ENCODE data around the gene SLC24A3. TPM values are rescaled to one million over a fixed set of nuclear protein-coding genes. Genes with fewer than 3 reads are reported as not detected.

SLC24A3 gene
- total RNA-seq, 1 donor from 2014 or later = 14.0 TPM

DNA sequence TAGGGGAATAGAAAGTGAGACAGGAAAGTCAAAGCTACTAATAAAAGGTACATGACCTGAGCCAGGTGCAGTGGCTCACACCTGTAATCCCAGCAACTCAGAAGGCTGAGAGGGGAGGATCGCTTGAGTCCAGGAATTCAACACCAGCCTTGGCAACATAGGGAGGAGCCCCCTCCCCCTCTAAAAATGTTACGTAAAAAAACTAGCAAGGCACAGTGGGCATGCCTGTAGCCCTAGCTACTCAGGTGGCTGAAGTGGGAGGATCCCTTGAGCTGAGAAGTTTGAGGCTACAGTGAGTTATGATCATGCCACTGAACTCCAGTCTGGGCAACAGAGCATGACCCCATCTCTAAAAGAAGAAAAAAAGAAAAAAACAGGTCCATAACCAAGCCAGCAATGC is 359.6 kb downstream of the SLC24A3 start:
- TF ChIP-seq, protein P1, sequence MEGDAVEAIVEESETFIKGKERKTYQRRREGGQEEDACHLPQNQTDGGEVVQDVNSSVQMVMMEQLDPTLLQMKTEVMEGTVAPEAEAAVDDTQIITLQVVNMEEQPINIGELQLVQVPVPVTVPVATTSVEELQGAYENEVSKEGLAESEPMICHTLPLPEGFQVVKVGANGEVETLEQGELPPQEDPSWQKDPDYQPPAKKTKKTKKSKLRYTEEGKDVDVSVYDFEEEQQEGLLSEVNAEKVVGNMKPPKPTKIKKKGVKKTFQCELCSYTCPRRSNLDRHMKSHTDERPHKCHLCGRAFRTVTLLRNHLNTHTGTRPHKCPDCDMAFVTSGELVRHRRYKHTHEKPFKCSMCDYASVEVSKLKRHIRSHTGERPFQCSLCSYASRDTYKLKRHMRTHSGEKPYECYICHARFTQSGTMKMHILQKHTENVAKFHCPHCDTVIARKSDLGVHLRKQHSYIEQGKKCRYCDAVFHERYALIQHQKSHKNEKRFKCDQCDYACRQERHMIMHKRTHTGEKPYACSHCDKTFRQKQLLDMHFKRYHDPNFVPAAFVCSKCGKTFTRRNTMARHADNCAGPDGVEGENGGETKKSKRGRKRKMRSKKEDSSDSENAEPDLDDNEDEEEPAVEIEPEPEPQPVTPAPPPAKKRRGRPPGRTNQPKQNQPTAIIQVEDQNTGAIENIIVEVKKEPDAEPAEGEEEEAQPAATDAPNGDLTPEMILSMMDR (conservative IDR thresholded peaks at IDR 0.05) = no peak
- no peak for DNase-seq (ENCODE audit: extremely low spot score, unreplicated experiment)
- Mint-ChIP-seq H3K36me3 (no peaks in the 10 kb centered on the region), H3K9me3 (no peaks in the 10 kb centered on the region), H3K27ac (no peak overlapping the region), H3K27me3 (no peaks in the 10 kb centered on the region), H3K4me3 (no peak overlapping the region), H3K4me1 (ENCODE audit: unreplicated experiment) (no peaks in the 10 kb centered on the region)

DNA sequence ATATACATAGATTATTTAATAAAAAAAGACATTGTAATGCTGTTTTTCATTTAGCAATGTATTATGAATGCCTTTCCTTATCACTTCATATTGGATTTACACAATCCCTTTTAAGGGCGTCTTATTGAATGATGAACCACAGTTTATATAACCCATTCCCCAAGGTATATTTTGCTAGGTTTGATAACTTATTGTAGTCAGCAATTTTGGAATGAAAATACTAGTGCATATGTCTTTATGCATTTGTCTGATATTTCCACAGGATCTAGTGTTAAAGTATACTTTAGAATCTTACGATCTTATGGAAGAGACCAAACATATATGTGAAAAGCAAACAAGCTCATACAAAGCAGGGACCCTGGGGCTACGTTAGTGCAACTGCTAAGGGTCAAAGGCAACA is 365.2 kb downstream of the SLC24A3 start:
- TF ChIP-seq, protein P1 (conservative IDR thresholded peaks at IDR 0.05) = no peak
- Mint-ChIP-seq H3K9me3 (no peaks in the 10 kb centered on the region), H3K27ac (no peak overlapping the region), H3K4me1 (ENCODE audit: unreplicated experiment) (peaks cover 8% of the 10 kb centered on the region), H3K36me3 (peaks cover 9% of the 10 kb centered on the region), H3K4me3 (no peak overlapping the region), H3K27me3 (peaks cover 3% of the 10 kb centered on the region)
- DNase-seq (ENCODE audit: extremely low spot score, unreplicated experiment) = no peak

DNA sequence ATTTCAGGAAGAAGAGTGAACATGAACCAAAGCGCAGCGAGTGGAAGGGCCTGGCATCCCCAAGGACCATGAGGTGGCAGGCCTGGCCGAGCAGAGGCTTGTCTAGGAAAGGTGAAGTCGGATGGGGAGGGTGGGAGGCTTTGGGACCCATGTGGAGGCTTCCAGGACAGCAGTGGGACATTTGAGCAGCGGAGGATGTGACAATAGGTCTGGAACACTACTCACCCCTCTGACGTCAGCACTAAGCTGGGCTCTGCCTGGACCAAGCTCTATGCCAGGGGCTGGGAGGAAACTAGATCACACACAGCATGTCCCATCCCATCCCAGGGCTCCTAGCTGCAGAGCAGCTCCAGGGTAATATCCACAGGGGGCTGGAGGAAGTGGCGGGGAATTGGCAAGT is 370.3 kb downstream of the SLC24A3 start:
- Mint-ChIP-seq H3K27ac (peak overlapping the region; percentile 66), H3K27me3 (peaks cover 7% of the 10 kb centered on the region)

DNA sequence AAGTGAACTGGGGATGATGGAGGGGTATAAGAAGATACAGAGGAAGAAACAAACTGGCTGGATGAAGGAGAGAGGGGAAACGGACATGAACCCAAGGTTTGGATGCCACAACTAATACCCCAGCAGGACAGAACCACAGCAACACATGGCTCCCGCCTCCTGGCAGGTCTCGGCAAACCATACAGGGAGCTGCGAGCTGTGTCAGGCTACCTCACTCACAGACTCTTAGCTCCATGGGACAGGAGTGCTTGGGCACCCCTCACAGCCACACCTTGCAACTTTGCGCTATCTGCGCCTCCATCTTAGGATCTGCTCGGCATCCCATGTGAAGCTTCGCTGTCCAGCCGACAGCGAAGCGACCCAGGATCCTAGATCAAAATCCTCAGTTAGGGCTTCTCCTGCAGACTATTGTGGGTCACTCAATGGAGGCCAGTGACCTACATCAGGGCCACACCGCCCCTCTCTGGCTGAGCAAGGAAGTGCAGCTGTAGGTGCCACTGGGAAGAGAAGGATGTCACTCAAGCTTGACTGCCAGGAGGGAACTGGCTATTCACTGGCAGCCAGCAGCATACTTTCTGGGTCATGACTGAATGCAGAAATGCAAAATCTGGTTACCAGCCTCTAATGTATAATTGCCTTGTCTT is 371.2 kb downstream of the SLC24A3 start:
- peak; percentile 79 for DNase-seq (ENCODE audit: extremely low spot score, unreplicated experiment)
- TF ChIP-seq, protein P1 (conservative IDR thresholded peaks at IDR 0.05) = peak; percentile 91
- Mint-ChIP-seq H3K27ac (no peak overlapping the region), H3K36me3 (peaks cover 9% of the 10 kb centered on the region), H3K4me3 (no peak overlapping the region), H3K27me3 (peaks cover 7% of the 10 kb centered on the region), H3K9me3 (no peaks in the 10 kb centered on the region), H3K4me1 (ENCODE audit: unreplicated experiment) (peaks cover 8% of the 10 kb centered on the region)

More for the DNA sequence above, 370.3 kb downstream of the SLC24A3 start:
- no peak for DNase-seq (ENCODE audit: extremely low spot score, unreplicated experiment)
- TF ChIP-seq, protein P1 (conservative IDR thresholded peaks at IDR 0.05) = no peak
- Mint-ChIP-seq H3K4me1 (ENCODE audit: unreplicated experiment) (peaks cover 8% of the 10 kb centered on the region), H3K36me3 (peaks cover 9% of the 10 kb centered on the region), H3K9me3 (no peaks in the 10 kb centered on the region), H3K4me3 (no peak overlapping the region)

DNA sequence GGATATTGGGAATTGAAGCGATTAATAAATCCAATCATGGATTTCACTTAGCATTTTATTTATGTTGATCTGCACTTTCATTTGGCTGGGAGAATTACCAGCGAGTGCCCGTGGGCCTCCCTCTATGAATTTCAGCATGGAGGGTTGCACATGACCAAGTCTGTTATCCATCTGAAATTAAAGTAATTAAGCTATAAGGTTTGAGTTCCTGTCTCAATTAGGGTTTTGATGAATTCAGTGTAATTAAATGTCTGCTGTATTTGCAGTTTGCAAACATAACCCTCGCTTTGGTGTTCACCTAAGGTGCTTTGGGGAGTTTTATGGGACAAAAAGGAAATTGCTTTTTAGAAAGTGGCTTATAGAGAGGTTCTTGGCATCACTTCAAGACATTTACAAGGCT is 375.8 kb downstream of the SLC24A3 start:
- Mint-ChIP-seq H3K4me3 (no peak overlapping the region), H3K27ac (no peak overlapping the region), H3K9me3 (no peaks in the 10 kb centered on the region), H3K4me1 (ENCODE audit: unreplicated experiment) (peaks cover 10% of the 10 kb centered on the region), H3K36me3 (peaks cover 7% of the 10 kb centered on the region), H3K27me3 (peaks cover 3% of the 10 kb centered on the region)
- TF ChIP-seq, protein P1 (conservative IDR thresholded peaks at IDR 0.05) = no peak
- no peak for DNase-seq (ENCODE audit: extremely low spot score, unreplicated experiment)

Data from type B pancreatic cell (in vitro differentiated cells).